ENCODE data around the gene WWP2.

WWP2 gene

GRCh38 chr16:69910964-69911363 is 148.8 kb downstream of the WWP2 start:
- Histone ChIP-seq H3K4me1 (ENCODE audit: insufficient read depth, low read length) (no peaks in the 10 kb centered on the region), H3K36me3 (ENCODE audit: insufficient read depth, low read depth, low read length) (no peaks in the 10 kb centered on the region)

GRCh38 chr16:69916462-69916861 is 154.3 kb downstream of the WWP2 start:
- H3K4me1 ChIP-seq (ENCODE audit: insufficient read depth, low read length), result peaks cover 14% of the 10 kb centered on the region
- H3K36me3 ChIP-seq (ENCODE audit: insufficient read depth, low read depth, low read length), result no peaks in the 10 kb centered on the region
- H3K9me3 ChIP-seq (ENCODE audit: insufficient read depth, low read depth, low read length), result no peaks in the 10 kb centered on the region
- H3K27ac ChIP-seq (ENCODE audit: low read length), result no peak overlapping the region
- H3K9ac ChIP-seq (ENCODE audit: low read depth, low read length), result no peak overlapping the region
- H3K4me3 ChIP-seq (ENCODE audit: low read length), result no peak overlapping the region
- no peaks in the 10 kb centered on the region for H3K27me3 ChIP-seq (ENCODE audit: insufficient read depth, low read length)

More at GRCh38 chr16:69910964-69911363, 148.8 kb downstream of the WWP2 start:
- Histone ChIP-seq H3K9ac (ENCODE audit: low read depth, low read length) (no peak overlapping the region), H3K9me3 (ENCODE audit: insufficient read depth, low read depth, low read length) (no peaks in the 10 kb centered on the region), H3K27ac (ENCODE audit: low read length) (no peak overlapping the region), H3K27me3 (ENCODE audit: insufficient read depth, low read length) (no peaks in the 10 kb centered on the region), H3K4me3 (ENCODE audit: low read length) (no peak overlapping the region)

GRCh38 chr16:69917311-69917710 is 155.2 kb downstream of the WWP2 start:
- Histone ChIP-seq H3K4me3 (ENCODE audit: low read length) (no peak overlapping the region), H3K9me3 (ENCODE audit: insufficient read depth, low read depth, low read length) (no peaks in the 10 kb centered on the region), H3K9ac (ENCODE audit: low read depth, low read length) (peak overlapping the region; percentile 21; the same call in 1 of the 2 replicates), H3K36me3 (ENCODE audit: insufficient read depth, low read depth, low read length) (no peaks in the 10 kb centered on the region), H3K4me1 (ENCODE audit: insufficient read depth, low read length) (peaks cover 14% of the 10 kb centered on the region), H3K27ac (ENCODE audit: low read length) (no peak overlapping the region), H3K27me3 (ENCODE audit: insufficient read depth, low read length) (no peaks in the 10 kb centered on the region)

GRCh38 chr16:69917739-69918138 is 155.6 kb downstream of the WWP2 start:
- Histone ChIP-seq H3K27ac (ENCODE audit: low read length) (no peak overlapping the region), H3K36me3 (ENCODE audit: insufficient read depth, low read depth, low read length) (no peaks in the 10 kb centered on the region), H3K9ac (ENCODE audit: low read depth, low read length) (peak overlapping the region; percentile 21; the same call in 1 of the 2 replicates), H3K27me3 (ENCODE audit: insufficient read depth, low read length) (no peaks in the 10 kb centered on the region), H3K4me3 (ENCODE audit: low read length) (no peak overlapping the region), H3K4me1 (ENCODE audit: insufficient read depth, low read length) (peaks cover 14% of the 10 kb centered on the region), H3K9me3 (ENCODE audit: insufficient read depth, low read depth, low read length) (no peaks in the 10 kb centered on the region)

- Histone ChIP-seq H3K36me3 (ENCODE audit: insufficient read depth, low read depth, low read length) (no peaks in the 10 kb centered on the region), H3K9ac (ENCODE audit: low read depth, low read length) (no peak overlapping the region), H3K27ac (ENCODE audit: low read length) (no peak overlapping the region), H3K4me3 (ENCODE audit: low read length) (no peak overlapping the region), H3K4me1 (ENCODE audit: insufficient read depth, low read length) (peaks cover 14% of the 10 kb centered on the region), H3K27me3 (ENCODE audit: insufficient read depth, low read length) (no peaks in the 10 kb centered on the region), H3K9me3 (ENCODE audit: insufficient read depth, low read depth, low read length) (no peaks in the 10 kb centered on the region)
Observed at GRCh38 chr16:69918241-69918640, 156.1 kb downstream of the WWP2 start.

GRCh38 chr16:69921127-69921526 is 159.0 kb downstream of the WWP2 start:
- H3K27ac ChIP-seq (ENCODE audit: low read length), result no peak overlapping the region
- no peaks in the 10 kb centered on the region for H3K36me3 ChIP-seq (ENCODE audit: insufficient read depth, low read depth, low read length)
- H3K9ac ChIP-seq (ENCODE audit: low read depth, low read length), result no peak overlapping the region
- no peaks in the 10 kb centered on the region for H3K9me3 ChIP-seq (ENCODE audit: insufficient read depth, low read depth, low read length)
- peaks cover 22% of the 10 kb centered on the region for H3K4me1 ChIP-seq (ENCODE audit: insufficient read depth, low read length)
- H3K4me3 ChIP-seq (ENCODE audit: low read length), result no peak overlapping the region
- H3K27me3 ChIP-seq (ENCODE audit: insufficient read depth, low read length), result no peaks in the 10 kb centered on the region

GRCh38 chr16:69922200-69922599 is 160.1 kb downstream of the WWP2 start:
- Histone ChIP-seq H3K9ac (ENCODE audit: low read depth, low read length) (no peak overlapping the region), H3K9me3 (ENCODE audit: insufficient read depth, low read depth, low read length) (no peaks in the 10 kb centered on the region), H3K27me3 (ENCODE audit: insufficient read depth, low read length) (no peaks in the 10 kb centered on the region), H3K4me1 (ENCODE audit: insufficient read depth, low read length) (peaks cover 23% of the 10 kb centered on the region), H3K4me3 (ENCODE audit: low read length) (no peak overlapping the region), H3K36me3 (ENCODE audit: insufficient read depth, low read depth, low read length) (peaks cover 6% of the 10 kb centered on the region; the same call in 1 of the 2 replicates), H3K27ac (ENCODE audit: low read length) (no peak overlapping the region)

GRCh38 chr16:69924041-69924775 is 162.1 kb downstream of the WWP2 start:
- H3K27me3 ChIP-seq (ENCODE audit: insufficient read depth, low read length), result no peaks in the 10 kb centered on the region
- H3K27ac ChIP-seq (ENCODE audit: low read length), result no peak overlapping the region
- peaks cover 6% of the 10 kb centered on the region; the same call in 1 of the 2 replicates for H3K36me3 ChIP-seq (ENCODE audit: insufficient read depth, low read depth, low read length)
- H3K4me1 ChIP-seq (ENCODE audit: insufficient read depth, low read length), result peaks cover 12% of the 10 kb centered on the region
- H3K4me3 ChIP-seq (ENCODE audit: low read length), result no peak overlapping the region
- no peaks in the 10 kb centered on the region for H3K9me3 ChIP-seq (ENCODE audit: insufficient read depth, low read depth, low read length)
- no peak overlapping the region for H3K9ac ChIP-seq (ENCODE audit: low read depth, low read length)

GRCh38 chr16:69924777-69925191 is 162.7 kb downstream of the WWP2 start:
- Histone ChIP-seq H3K9me3 (ENCODE audit: insufficient read depth, low read depth, low read length) (no peaks in the 10 kb centered on the region), H3K27me3 (ENCODE audit: insufficient read depth, low read length) (no peaks in the 10 kb centered on the region), H3K9ac (ENCODE audit: low read depth, low read length) (no peak overlapping the region), H3K4me3 (ENCODE audit: low read length) (no peak overlapping the region), H3K36me3 (ENCODE audit: insufficient read depth, low read depth, low read length) (peaks cover 6% of the 10 kb centered on the region; the same call in 1 of the 2 replicates), H3K4me1 (ENCODE audit: insufficient read depth, low read length) (peaks cover 12% of the 10 kb centered on the region), H3K27ac (ENCODE audit: low read length) (no peak overlapping the region)

- Histone ChIP-seq H3K9ac (ENCODE audit: low read depth, low read length) (no peak overlapping the region), H3K4me1 (ENCODE audit: insufficient read depth, low read length) (peaks cover 12% of the 10 kb centered on the region), H3K36me3 (ENCODE audit: insufficient read depth, low read depth, low read length) (peaks cover 6% of the 10 kb centered on the region; the same call in 1 of the 2 replicates), H3K27me3 (ENCODE audit: insufficient read depth, low read length) (no peaks in the 10 kb centered on the region), H3K9me3 (ENCODE audit: insufficient read depth, low read depth, low read length) (no peaks in the 10 kb centered on the region), H3K4me3 (ENCODE audit: low read length) (no peak overlapping the region), H3K27ac (ENCODE audit: low read length) (no peak overlapping the region)
Observed at GRCh38 chr16:69925311-69925710, 163.2 kb downstream of the WWP2 start.

- H3K4me1 ChIP-seq (ENCODE audit: insufficient read depth, low read length), result peaks cover 12% of the 10 kb centered on the region
- no peaks in the 10 kb centered on the region for H3K9me3 ChIP-seq (ENCODE audit: insufficient read depth, low read depth, low read length)
- no peaks in the 10 kb centered on the region for H3K27me3 ChIP-seq (ENCODE audit: insufficient read depth, low read length)
- H3K27ac ChIP-seq (ENCODE audit: low read length), result no peak overlapping the region
- H3K9ac ChIP-seq (ENCODE audit: low read depth, low read length), result no peak overlapping the region
- H3K36me3 ChIP-seq (ENCODE audit: insufficient read depth, low read depth, low read length), result peaks cover 11% of the 10 kb centered on the region
- no peak overlapping the region for H3K4me3 ChIP-seq (ENCODE audit: low read length)
Observed at GRCh38 chr16:69926241-69926640, 164.1 kb downstream of the WWP2 start.

- Histone ChIP-seq H3K36me3 (ENCODE audit: insufficient read depth, low read depth, low read length) (peaks cover 20% of the 10 kb centered on the region), H3K9me3 (ENCODE audit: insufficient read depth, low read depth, low read length) (no peaks in the 10 kb centered on the region), H3K4me3 (ENCODE audit: low read length) (no peak overlapping the region), H3K27ac (ENCODE audit: low read length) (no peak overlapping the region), H3K27me3 (ENCODE audit: insufficient read depth, low read length) (no peaks in the 10 kb centered on the region), H3K9ac (ENCODE audit: low read depth, low read length) (peak overlapping the region; percentile 58; the same call in 1 of the 2 replicates), H3K4me1 (ENCODE audit: insufficient read depth, low read length) (peaks cover 12% of the 10 kb centered on the region)
Observed at GRCh38 chr16:69927056-69927757, 165.1 kb downstream of the WWP2 start.
